HepG2 (cell line): ENCODE measurements around the gene ZBTB7C. TPM values are rescaled to one million over a fixed set of nuclear protein-coding genes. Genes with fewer than 3 reads are reported as not detected.

Experiments
- ATAC-seq: fragments of 200-7000 bp; cut with Tn5 transposase; 3 replicates; pipeline ENCODE4 v1.9.1; 2020; ENCODE audit warnings: mild to moderate bottlenecking, moderate library complexity
- BruUV-seq: library from RNA; stranded (reverse); fragments of 400-500 nt; replicated peaks from 2 replicates; lab custom pipeline; 2021; lab: Mats Ljungman, UMichigan
- CTCF ChIA-PET: fragments of 300-600 bp; formaldehyde crosslinking; extraction: SDS; loops from one replicate; lab custom pipeline; 2021; ENCODE audit warnings: low total read pairs, inconsistent platforms, low intra/inter-chr PET ratio; lab: Yijun Ruan, JAX
- POLR2A ChIA-PET: fragments of 350-600 bp; sonication (Branson Sonifier 250); formaldehyde crosslinking; loops from one replicate; lab custom pipeline; 2020; ENCODE audit warnings: antibody characterized with exemption, inconsistent platforms; lab: Yijun Ruan, JAX
- DNase-seq: peaks from one replicate; pipeline ENCODE4 v3.0.0-alpha.2; 2015; ENCODE audit warnings: low spot score
- FAIRE-seq: peaks from 3 replicates; lab custom pipeline; 2011; peaks lifted over from hg19 to GRCh38; lab: Jason Lieb, UNC
- H2AFZ ChIP-seq: one replicate; pipeline ENCODE4 v1.6.1; 2011; ENCODE audit warnings: low read length, inconsistent platforms
- H3K27ac ChIP-seq: fragments of 300-600 bp; 3 replicates; pipeline ENCODE4 v1.8.0; 2011; ENCODE audit warnings: mixed run types, mild to moderate bottlenecking, mixed read lengths, low read length, inconsistent platforms; ENCODE audit not compliant: insufficient read depth; ENCODE audit errors: extremely low read length
- H3K27me3 ChIP-seq, 2 experiments: fragments of 200-600 bp in 1 of 2; 2 replicates in 1 of 2; 3 replicates in 1 of 2; pipeline versions ENCODE4 v1.6.0 to v1.8.0; 2011; ENCODE audit warnings: low read length in 2 of 2, mild to moderate bottlenecking in 2 of 2, moderate library complexity in 2 of 2, inconsistent platforms in 1 of 2; ENCODE audit not compliant: insufficient read depth in 2 of 2, control insufficient read depth in 1 of 2
- H3K36me3 ChIP-seq, 2 experiments: fragments of 200-600 bp in 1 of 2; replicated peaks in 1 of 2; 2 replicates in 1 of 2; 3 replicates in 1 of 2; pipeline versions ENCODE4 v1.5.1 to v1.8.0; 2011; ENCODE audit warnings: low read length in 2 of 2, inconsistent platforms in 1 of 2; ENCODE audit not compliant: insufficient read depth in 2 of 2, control insufficient read depth in 1 of 2
- H3K4me1 ChIP-seq: 2 replicates; pipeline ENCODE4 v1.5.1; 2012; ENCODE audit warnings: low read length, inconsistent platforms; ENCODE audit not compliant: insufficient read depth
- H3K4me2 ChIP-seq: 2 replicates; pipeline ENCODE4 v1.6.0; 2011; ENCODE audit warnings: low read depth, low read length, inconsistent platforms
- H3K4me3 ChIP-seq, 3 experiments: fragments of 200-600 bp in 1 of 3; sonication (generic), shearing (Covaris generic) in 1 of 3; replicated peaks in 1 of 3; 2 replicates each; pipeline ENCODE4 v1.5.1; 2011 to 2016; ENCODE audit warnings: low read length in 3 of 3, inconsistent platforms in 2 of 3, low read depth in 2 of 3, mild to moderate bottlenecking in 2 of 3, control low read depth in 1 of 3, mixed read lengths in 1 of 3; ENCODE audit not compliant: insufficient read depth in 1 of 3
- H3K79me2 ChIP-seq: one replicate; pipeline ENCODE4 v1.6.1; 2011; ENCODE audit warnings: low read length, inconsistent platforms; ENCODE audit not compliant: insufficient read depth
- H3K9ac ChIP-seq: 2 replicates; pipeline ENCODE4 v1.6.0; 2011; ENCODE audit warnings: mild to moderate bottlenecking, low read depth, low read length, inconsistent platforms; ENCODE audit not compliant: insufficient read depth
- H3K9me3 ChIP-seq: 2 replicates; pipeline ENCODE4 v1.5.1; 2012; ENCODE audit warnings: mild to moderate bottlenecking, low read length
- H4K20me1 ChIP-seq: 2 replicates; pipeline ENCODE4 v1.6.0; 2011; ENCODE audit warnings: inconsistent platforms, mild to moderate bottlenecking, low read length, moderate library complexity; ENCODE audit not compliant: insufficient read depth
- CBX2 ChIP-seq, 2 experiments: fragments of 200-600 bp in 1 of 2; sonication (generic); formaldehyde crosslinking in 1 of 2; IDR thresholded peaks; 2 replicates each; pipeline versions ENCODE4 v1.7.0 to v1.8.1; 2018 to 2022; ENCODE audit warnings: low read depth in 2 of 2, low read length in 1 of 2, mild to moderate bottlenecking in 1 of 2, missing genetic modification reagents in 1 of 2
- FOXP4 ChIP-seq: sonication (generic); formaldehyde crosslinking; IDR thresholded peaks from 2 replicates; pipeline ENCODE4 v1.4.0; 2020; ENCODE audit warnings: missing genetic modification reagents
- JDP2 ChIP-seq: sonication (generic); formaldehyde crosslinking; IDR thresholded peaks from 2 replicates; pipeline ENCODE4 v1.8.1; 2022; ENCODE audit warnings: missing genetic modification reagents, borderline replicate concordance
- MZF1 ChIP-seq: sonication (generic); formaldehyde crosslinking; IDR thresholded peaks from 2 replicates; pipeline ENCODE4 v1.8.1; 2023; ENCODE audit warnings: mild to moderate bottlenecking, missing genetic modification reagents, borderline replicate concordance
- POGZ ChIP-seq: sonication (generic); formaldehyde crosslinking; IDR thresholded peaks from 2 replicates; pipeline ENCODE4 v1.4.0; 2020; ENCODE audit warnings: mild to moderate bottlenecking, missing genetic modification reagents
- RARA ChIP-seq: IDR thresholded peaks from 2 replicates; pipeline ENCODE4 v1.6.1; 2016; ENCODE audit warnings: missing genetic modification reagents, missing compliant biosample characterization
- TCF7L2 ChIP-seq: IDR thresholded peaks from 2 replicates; pipeline ENCODE4 v1.6.1; 2011; ENCODE audit warnings: mild to moderate bottlenecking, low read depth, low read length, moderate library complexity
- TRAFD1 ChIP-seq: sonication (generic); formaldehyde crosslinking; IDR thresholded peaks from 2 replicates; pipeline ENCODE4 v1.5.1; 2020; ENCODE audit warnings: missing genetic modification reagents, mild to moderate bottlenecking, borderline replicate concordance
- TRIM24 ChIP-seq: sonication (generic); formaldehyde crosslinking; IDR thresholded peaks from 2 replicates; pipeline ENCODE4 v1.8.0; 2022; ENCODE audit warnings: mild to moderate bottlenecking, missing genetic modification reagents
- ZNF101 ChIP-seq: sonication (generic); formaldehyde crosslinking; IDR thresholded peaks from 2 replicates; pipeline ENCODE4 v1.4.0; 2020; ENCODE audit warnings: mild to moderate bottlenecking, low read depth, missing genetic modification reagents, borderline replicate concordance
- ZNF251 ChIP-seq: sonication (generic); formaldehyde crosslinking; IDR thresholded peaks from 2 replicates; pipeline ENCODE4 v1.9.0; 2021; ENCODE audit warnings: mild to moderate bottlenecking, missing genetic modification reagents
- ZNF44 ChIP-seq: sonication (generic); formaldehyde crosslinking; IDR thresholded peaks from 2 replicates; pipeline ENCODE4 v1.5.1; 2020; ENCODE audit warnings: mild to moderate bottlenecking, missing genetic modification reagents
- ZNF510 ChIP-seq: sonication (generic); formaldehyde crosslinking; IDR thresholded peaks from 2 replicates; pipeline ENCODE4 v1.4.0; 2020; ENCODE audit warnings: low read depth, mild to moderate bottlenecking, missing genetic modification reagents
- ZNF609 ChIP-seq: sonication (generic); formaldehyde crosslinking; IDR thresholded peaks from 2 replicates; pipeline ENCODE4 v1.4.0; 2020; ENCODE audit warnings: mild to moderate bottlenecking, missing genetic modification reagents, borderline replicate concordance
- ZNF709 ChIP-seq: sonication (generic); formaldehyde crosslinking; IDR thresholded peaks from 2 replicates; pipeline ENCODE4 v1.5.0; 2020; ENCODE audit warnings: mild to moderate bottlenecking, missing genetic modification reagents
- ZNF83 ChIP-seq: sonication (generic); formaldehyde crosslinking; IDR thresholded peaks from 2 replicates; pipeline ENCODE4 v1.4.0; 2020; ENCODE audit warnings: missing genetic modification reagents, mild to moderate bottlenecking, borderline replicate concordance
- WGBS: methylation state at CpG from one replicate; pipeline ENCODE4 v1.1.6; 2017; ENCODE audit warnings: low lambda C conversion rate; 5-methylcytosine and 5-hydroxymethylcytosine counted together
- in situ Hi-C: cut with HindIII; loops from 2 replicates; pipeline ENCODE4 v1.10.0; 2017; ENCODE audit warnings: low pct_unique_long_range_greater_than_20kb; ENCODE audit not compliant: extremely low pct_ligation_motif_present
- intact Hi-C: fragments of 100-400 bp; cut with micrococcal nuclease; formaldehyde crosslinking; loops from one replicate; pipeline ENCODE4 v1.10.0; 2022; ENCODE audit not compliant: unreplicated experiment
- polyA plus RNA-seq, 8 experiments: library from polyadenylated mRNA; depleted of rRNA in 3 of 8; stranded (reverse) in 7 of 8; unstranded in 1 of 8; fragments of >200 nt; fragmentation: Illumina TruSeq in 4 of 8; extraction: Trizol in 4 of 8; gene quantifications; 2 replicates each; pipeline versions ENCODE4 v1.2.1 to v1.2.3, GENCODE V29; 2011 to 2016; ENCODE audit warnings: low read depth in 4 of 8, missing spikeins in 1 of 8, mixed read lengths in 1 of 8; ENCODE audit not compliant: insufficient read depth in 1 of 8
- total RNA-seq, 5 experiments: library from RNA; depleted of rRNA; stranded (reverse); fragments of >200 nt; fragmentation: Illumina TruSeq; extraction: Trizol; gene quantifications; 2 replicates each; pipeline ENCODE4 v1.2.3, GENCODE V29; 2016; ENCODE audit warnings: low read depth in 1 of 5

Gene ZBTB7C
- total and polyA plus RNA-seq, 2 of the 13 experiments (the other 11 are each of a cell fraction or from before 2014, with no cell fraction given), result 0.01 to 0.04 TPM

- no peaks in the 10 kb centered on the region for H4K20me1 ChIP-seq
- H3K79me2 ChIP-seq, result no peaks in the 10 kb centered on the region
- FAIRE-seq (no peak), ATAC-seq (no peak), DNase-seq (no peak)
- H3K9me3 ChIP-seq, result no peaks in the 10 kb centered on the region
- H3K27ac ChIP-seq, result no peak overlapping the region
- peaks cover 7% of the 10 kb centered on the region for H3K4me1 ChIP-seq
- in situ Hi-C loops (loop anchor here (10.0 kb wide), 1 partner anchor 208 kb away; no protein-coding TSS in a partner anchor), intact Hi-C loops (no loop called here)
- no peaks in the 10 kb centered on the region for H3K36me3 ChIP-seq
- H3K9ac ChIP-seq, result no peak overlapping the region
- H3K4me2 ChIP-seq, result no peak overlapping the region
- no peak overlapping the region for H2AFZ ChIP-seq
- 0% methylated on average over 2 of the region's 2 CpGs for WGBS
- peaks cover 3 to 57% of the 10 kb centered on the region in 2 experiments; a peak in 4 of 5 replicates for H3K27me3 ChIP-seq
- CTCF ChIA-PET, result interaction anchor here (1.5 kb wide), 1 partner anchor 22 kb away, joined by 4 read pairs; no protein-coding TSS in a partner anchor
- POLR2A ChIA-PET, result no interaction called here
- H3K4me3 ChIP-seq, result no peak overlapping the region
- no TSS peak for BruUV-seq
- TF ChIP-seq ZNF510 (CRISPR knock-in tag) (no peak), ZNF609 (CRISPR knock-in tag) (no peak), ZNF251 (CRISPR knock-in tag) (no peak), MZF1 (no peak), TRIM24 (no peak), TCF7L2 (no peak), ZNF83 (CRISPR knock-in tag) (no peak), JDP2 (CRISPR knock-in tag) (no peak), ZNF101 (CRISPR knock-in tag) (no peak), TRAFD1 (CRISPR knock-in tag) (no peak), FOXP4 (no peak), POGZ (no peak), ZNF44 (CRISPR knock-in tag) (no peak), ZNF709 (CRISPR knock-in tag) (no peak), RARA (no peak), CBX2 (IDR thresholded peaks at IDR 0.05; ENCODE audit: low read depth, low read length) (no peak), CBX2 (CRISPR knock-in tag; IDR thresholded peaks at IDR 0.05; ENCODE audit: low read depth) (no peak)
Observed at GRCh38 chr18:48442761-48443160, 33.6 kb upstream of the ZBTB7C start.
